IPS DF 4.7 (cell line): ENCODE results near the gene CALY.

Experiments used
- DNase-seq: peaks from one replicate; pipeline ENCODE4 v3.0.0-alpha.2; 2013; ENCODE audit warnings: low spot score; ENCODE audit errors: extremely low read depth

CALY gene

DNA sequence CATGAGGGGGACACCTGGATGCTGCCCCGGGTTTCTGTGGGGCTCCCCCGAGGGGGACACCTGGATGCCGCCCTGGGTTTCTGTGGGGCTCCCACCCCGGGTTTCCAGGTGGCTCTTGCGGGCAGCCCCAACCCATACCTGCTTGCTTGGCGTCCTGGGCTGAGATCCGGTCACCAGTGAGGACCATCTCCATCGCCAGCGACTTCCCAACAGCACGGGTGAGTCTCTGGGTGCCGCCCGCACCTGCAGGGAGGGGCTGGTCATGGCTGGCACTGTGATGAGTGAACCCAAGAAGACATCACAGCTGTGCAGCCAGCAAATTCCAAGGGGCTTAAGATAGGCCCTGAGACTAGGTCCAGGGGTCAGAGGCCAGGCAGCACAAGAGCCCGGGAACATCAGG, 30.1 kb upstream of the CALY start:
- no peak for DNase-seq

GRCh38 chr10:133366130-133366478, 29.4 kb upstream of the CALY start:
- no peak for DNase-seq

DNA sequence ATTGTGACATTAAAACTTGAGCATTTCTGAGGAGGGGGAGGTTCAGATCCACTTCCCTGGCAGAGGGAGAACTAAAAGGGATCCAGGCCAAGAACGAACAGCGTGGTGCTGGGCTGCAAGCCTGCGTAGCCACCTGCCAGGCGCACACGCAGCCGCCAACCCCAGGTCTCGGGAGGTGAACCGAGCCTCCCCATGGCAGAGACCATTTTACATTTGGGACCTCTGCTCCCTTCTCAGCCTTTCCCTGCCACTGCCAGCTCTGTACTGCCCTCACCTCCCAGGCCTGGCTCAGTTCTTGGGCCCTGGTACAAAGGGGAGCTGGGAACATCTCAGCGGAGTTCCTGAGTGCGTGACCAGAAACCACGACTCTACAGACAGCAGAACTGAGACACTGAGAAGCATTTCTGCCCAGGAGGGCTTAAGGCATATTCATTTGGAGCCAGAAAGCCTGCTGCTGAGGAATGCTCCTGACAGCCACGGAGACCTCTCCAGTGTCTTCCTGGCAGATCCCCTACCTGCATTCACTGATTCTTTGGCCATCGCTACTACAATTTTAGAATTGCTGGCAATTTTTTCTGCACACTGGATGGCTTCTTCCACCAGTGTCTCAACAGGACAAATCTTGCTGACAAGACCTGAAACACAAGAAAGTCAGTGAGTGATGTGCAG, 28.9 kb upstream of the CALY start:
- DNase-seq, result no peak

GRCh38 chr10:133364645-133365431, 28.1 kb upstream of the CALY start:
- DNase-seq, result no peak

DNA sequence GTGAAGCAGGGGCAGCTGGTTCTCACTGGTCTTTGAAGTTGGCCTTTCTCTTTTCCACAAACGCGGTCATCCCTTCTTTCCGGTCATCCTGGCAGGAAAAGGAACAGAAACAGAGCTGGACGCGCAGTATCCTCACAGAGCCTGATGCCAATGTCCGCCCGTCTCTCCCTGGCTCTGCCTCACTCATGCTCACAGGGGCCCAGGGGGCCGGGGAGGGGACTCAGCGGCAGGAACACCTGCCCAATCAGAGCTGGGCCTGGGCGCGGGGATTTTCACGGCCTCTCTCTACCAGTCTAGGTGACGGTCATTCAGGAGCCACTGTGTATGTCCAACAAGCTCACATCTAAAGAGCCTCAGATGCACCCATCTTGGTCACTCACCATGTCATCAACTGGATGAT, 26.1 kb upstream of the CALY start:
- no peak for DNase-seq

DNA sequence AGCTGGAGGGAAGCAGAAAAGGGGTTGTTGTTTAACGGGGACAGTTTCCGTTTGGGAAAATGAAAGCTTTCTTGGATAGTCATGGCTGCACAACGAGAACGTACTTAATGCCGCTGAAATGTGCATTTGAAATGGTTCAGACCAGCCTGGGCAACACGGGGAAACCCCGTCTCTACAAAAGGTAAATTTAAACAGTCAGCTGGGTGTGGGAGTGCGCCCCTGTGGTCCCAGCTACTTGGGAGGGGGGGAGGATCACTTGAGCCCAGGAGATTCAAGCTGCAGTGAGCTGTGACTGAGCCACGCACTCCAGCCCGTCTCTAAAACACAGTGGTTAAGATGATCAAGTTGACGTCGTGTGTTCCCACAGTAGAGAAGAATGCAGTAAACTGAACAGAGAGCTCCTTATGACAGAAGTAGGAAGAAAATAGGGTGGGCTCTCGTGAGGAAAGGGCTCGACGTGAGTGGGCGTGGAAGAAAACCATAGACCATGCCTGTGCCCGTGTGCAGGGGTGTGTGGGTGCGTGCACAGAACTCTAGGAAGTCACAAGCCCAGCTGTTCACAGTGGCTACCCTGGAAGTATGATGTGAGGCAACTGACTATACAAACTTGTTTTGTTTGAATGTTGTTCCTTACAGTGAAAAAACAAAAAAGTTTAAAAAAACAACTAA, 25.2 kb upstream of the CALY start:
- DNase-seq, result no peak

- no peak for DNase-seq
Measured at GRCh38 chr10:133361227-133361626, 24.5 kb upstream of the CALY start.

DNA sequence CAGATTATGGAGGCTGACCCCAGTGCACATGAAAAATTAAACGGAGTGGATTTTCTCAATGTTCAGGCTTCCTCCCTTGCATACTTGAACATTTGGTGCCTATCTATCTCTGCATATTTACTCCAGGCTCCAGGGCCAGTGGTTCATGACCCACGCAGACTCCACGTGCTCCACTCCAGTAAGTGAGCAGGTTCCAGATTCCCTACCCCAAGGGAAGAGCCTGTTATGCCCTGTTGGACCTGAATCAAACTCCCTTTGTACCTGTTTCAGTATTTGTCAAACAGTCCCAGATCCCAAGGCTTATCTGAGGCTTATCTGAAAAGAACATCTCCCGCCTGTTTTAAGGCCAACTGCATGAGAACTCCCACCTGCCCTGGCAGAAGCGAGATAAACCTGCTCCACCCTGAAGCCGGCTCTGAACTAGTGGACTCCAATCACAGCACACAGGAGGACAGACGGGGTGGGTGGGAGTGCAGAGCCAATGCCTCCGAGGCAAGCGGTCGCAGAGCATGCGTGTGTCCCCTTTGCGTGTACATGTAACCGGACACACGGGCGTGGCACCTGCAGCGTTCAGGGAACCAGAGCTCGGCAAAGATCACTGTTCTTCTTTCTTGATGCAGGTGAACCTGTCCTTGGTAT, 23.4 kb upstream of the CALY start:
- no peak for DNase-seq

DNA sequence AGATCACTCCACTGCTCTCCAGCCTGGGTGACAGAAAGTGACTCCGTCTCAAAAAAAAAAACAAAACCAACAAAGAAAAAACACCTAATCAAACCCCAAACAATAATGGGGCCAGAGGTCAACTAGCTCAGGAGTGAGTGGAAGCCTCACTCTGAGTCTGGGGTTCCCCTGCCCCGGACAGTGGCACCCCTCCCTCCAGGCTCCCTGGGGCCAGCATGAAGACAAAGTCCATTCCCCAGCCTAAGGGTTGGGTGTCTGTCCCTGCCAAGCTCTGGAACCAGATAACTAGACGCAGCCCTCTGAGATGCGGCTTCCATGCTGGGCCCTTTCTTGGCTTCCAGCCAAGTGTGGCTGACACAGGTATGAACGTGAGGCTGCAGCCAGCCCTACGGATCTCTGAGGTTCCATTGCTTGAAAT, 22.9 kb upstream of the CALY start:
- no peak for DNase-seq

DNA sequence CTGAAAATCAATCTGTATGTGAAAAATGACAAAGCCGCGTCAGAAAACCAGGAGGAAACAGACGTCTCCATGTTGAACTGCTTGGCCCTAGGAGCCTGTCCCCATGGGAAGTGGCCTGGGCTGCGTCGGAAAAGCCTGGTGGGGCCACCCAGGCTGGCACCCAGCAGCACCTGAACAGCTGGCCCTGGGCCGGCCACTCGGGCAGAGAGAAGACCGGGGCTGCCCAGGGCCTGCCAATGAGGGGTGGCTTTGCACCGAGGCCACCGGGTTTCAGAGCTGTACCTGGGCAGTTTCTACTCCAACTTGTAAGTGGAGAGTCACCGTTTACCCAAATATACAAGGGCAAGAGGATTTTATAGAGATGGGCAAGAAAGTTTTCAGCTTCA, 22.2 kb upstream of the CALY start:
- no peak for DNase-seq

GRCh38 chr10:133358162-133358924, 21.6 kb upstream of the CALY start:
- no peak for DNase-seq

DNA sequence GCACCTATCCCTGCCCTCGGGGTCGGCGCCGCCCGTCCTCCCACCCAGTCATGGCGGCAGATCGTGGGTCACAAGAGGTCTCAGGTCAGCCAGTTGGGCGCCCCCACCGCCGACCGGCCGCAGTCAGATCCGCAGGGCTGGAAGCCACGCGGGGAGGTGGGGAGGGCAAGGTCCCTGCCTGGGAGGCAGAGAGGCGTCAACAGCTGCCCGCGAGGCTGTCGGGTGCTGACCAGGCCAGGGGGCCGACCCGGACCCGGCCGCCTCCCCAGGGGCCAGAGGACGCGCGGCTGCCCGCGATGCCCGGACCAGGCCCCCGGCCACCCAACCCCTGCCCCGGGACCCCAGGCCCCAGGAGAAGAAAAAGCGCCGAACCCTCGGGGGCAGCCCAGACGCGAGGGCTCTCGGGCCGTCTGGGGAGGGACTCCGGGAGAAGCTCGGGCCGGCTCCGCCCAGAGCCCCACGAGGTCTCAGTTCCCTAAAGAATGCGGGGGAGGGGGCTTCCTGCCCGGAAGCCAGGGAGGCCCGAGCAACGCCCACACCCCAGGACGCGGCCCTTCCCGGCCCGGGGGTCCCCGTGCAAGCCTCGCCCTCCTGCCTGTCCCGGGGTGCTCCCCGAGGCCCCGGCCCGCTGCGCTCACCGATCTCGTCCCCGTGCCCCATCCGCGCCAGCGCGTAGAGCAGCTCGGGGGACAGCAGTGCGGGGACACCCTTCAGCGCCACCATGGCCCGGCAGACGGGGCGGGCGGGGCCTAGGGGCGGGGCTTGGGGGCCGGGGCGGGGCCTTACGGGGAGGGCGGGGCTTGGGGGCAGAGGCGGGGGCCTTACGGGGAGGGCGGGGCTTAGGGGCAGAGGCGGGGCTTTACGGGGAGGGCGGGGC, 20.8 kb upstream of the CALY start, which contains the start of gene FUOM:
Gene FUOM (minus strand): TSS at position 735 of the 877 bp plus-strand sequence. CDS start 12 bp downstream, at position 723.
- no peak for DNase-seq

DNA sequence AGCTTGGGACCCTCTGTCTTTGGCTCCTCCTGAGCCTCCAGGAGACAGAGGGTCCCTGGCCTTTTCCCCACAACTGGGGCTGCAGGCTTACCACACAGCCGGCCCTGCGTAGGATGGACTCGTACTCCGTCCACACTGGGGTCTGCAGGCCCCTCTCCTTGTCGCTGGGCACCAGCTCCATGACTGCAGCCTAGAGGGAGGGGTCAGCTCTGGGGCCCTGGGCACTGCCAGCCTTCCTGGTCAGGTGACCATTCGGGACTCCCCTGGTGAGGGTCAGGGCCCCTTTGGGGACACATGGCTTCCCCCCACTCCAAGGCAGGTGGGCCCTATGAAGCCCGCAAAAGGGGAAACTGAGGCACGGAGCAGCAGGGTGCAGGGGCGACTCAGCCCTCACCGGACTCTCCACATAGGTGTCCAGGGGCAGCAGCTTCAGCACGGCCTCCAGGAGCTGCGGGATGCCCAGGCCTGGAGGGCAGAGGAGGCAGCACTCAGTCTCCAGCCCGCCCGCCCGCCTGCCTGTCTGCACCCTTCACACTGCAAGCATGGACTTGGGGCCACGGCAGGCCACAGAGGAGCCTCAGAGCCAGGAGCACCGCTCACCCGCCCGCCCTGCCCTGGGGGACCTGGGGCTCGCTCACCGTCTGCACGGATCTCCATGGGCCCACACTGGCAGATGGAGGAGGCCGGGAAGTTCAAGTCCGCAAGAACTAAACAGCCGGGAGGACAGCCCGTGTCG, 20.0 kb upstream of the CALY start:
- no peak for DNase-seq

DNA sequence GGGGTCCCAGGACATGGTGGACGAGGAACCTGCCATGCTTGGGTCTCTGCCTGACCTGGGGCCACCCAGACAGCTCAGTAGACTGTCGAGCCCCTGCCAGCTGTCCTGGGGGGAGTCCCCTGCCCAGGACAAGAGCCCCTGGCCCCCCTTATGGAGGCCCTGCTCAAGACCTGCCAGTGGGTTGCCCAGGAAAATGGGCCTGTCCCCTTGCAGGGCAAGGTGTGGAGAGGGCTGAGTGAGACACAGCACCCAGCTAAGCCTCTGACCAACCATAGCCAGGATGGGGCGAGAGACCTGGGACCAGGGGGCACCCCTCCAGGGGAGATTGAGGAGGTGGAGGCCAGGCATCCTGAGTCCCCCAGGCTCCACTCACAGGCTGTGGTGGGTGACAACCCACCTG, 19.3 kb upstream of the CALY start:
- no peak for DNase-seq

GRCh38 chr10:133355266-133355665, 18.6 kb upstream of the CALY start:
- no peak for DNase-seq

DNA sequence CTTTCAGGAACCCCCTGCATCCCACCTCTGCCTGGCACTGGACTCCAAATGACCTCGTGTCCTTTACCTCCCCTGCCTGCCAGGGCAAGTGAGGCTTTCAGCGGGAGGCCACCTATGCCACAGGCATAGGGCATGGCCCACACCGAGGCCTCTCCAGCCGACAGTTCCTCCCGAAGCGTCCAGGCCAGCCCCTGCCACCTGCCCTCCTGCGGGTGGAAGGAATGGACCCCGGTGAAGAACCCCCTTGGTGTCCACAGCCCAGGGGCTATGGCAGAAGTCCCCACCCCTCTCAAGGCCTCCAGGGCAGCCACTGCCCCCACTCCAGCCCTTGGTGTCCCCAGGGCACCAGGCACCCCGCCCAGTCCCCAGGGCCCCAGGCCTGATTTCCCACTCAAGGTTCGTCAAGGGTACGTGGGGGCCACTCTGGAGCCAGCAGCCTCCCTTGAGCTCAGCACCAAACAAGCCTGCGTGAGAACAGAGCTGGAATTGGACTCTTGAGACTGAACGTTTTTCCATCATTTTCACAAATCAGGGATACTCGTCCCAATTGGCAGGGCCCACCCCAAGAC, 18.1 kb upstream of the CALY start:
- no peak for DNase-seq

DNA sequence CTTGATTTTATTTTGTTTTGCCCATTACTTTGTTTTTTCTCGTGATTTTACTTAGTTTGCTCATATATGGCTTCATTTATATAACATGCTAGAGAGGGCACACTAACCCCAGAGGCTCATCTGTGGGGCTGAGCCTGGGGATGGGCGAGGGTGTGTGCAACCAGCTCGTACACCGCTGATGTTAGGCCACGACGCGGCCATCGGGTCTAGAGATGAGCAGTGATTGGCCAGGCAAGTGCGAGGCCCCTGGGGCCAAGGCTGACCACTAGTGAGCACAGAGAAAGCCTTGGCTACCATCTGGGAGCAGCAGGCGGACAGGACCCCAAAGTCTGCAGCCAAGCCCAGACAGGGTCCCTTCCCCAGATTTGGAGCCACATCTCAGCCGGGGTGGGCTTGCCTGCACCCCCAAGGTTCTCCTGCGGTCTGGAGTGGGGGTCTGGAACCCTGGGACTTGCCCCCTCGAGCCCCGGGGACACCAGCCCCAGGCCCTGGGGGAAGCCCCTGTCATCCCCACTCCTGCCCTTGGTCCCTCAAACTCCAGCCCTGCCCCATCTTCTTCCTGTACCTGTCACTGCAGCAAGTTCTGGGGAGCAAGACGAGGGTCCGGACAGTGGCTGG, 17.4 kb upstream of the CALY start:
- no peak for DNase-seq

DNA sequence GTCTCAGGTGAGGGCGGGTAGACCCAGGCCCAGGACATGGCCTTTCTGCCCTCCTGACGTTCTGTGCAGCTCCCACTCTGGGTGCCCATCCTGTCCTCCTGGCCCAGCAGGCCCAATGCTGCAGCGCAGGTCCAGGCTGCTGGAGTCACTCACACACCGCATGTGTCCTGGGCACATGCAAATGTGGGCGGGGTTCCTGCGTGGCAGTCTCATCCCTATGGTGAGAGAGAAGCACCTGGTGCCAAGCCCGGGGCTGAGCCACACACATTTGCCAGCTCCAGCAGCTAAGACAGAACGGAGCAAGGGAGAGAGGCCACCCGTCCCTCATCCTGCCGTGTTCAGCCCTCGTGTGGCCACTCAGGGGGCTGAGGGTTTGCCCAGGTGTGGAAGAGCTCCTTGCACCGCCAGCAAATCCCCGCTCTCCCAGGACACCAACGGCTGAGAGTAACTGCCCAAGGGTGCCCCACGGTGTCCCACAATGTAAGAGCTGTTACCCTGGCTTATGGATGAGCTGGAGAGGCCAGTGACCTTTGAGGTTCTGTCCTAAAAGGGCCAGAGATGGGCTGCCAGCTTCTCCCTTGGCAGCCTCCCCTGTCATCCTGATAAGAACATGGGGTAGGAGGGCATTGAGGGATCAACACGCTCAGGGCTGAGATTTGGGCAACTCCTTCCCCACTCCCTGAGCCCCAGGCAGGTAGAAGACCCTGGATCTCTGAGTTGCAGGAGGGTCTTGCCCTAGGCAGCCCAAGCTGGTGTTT, 16.7 kb upstream of the CALY start:
- DNase-seq, result no peak
